Right lobe of liver (tissue), 4 donors: ENCODE results near the gene ISL1.

Source experiments
- CTCF ChIP-seq, 4 donors: fragments of 200-600 bp in 3 of 4; fragments of 450-650 bp in 1 of 4; IDR thresholded peaks; one replicate each; pipeline versions ENCODE4 v1.5.1 to v1.8.0; 2016 to 2022; ENCODE audit warnings: antibody characterized with exemption in 4 of 4, mild to moderate bottlenecking in 2 of 4
- POLR2A ChIP-seq: fragments of 450-650 bp; IDR thresholded peaks from one replicate; pipeline ENCODE4 v1.6.1; 2017; ENCODE audit warnings: antibody characterized with exemption, mild to moderate bottlenecking
- donor health status: DM: no; HTN: no; CAD: no.
- donor health status: DM: no; HTN: no; CAD: no.
- donor health status: DM: no; HTN: yes; CAD: no.

DNA sequence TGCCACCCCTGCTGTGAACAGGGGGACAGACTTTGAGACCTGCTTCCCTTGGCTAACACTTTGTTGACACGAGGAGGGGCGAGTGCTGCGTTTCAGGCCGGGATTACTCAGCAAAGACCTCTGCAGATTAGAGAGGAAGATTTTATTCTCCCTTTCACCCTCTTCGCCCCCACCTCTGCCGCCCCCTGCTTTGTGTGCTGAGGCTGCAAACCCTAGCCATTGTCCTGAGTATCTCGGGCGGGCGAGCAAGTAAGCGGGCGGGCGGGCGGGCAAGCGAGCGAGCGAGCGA, 6.0 kb downstream of the ISL1 start:
- TF ChIP-seq POLR2A = no peak
- no peak for TF ChIP-seq CTCF (IDR thresholded peaks at IDR 0.05)
